ENCODE measurements around the gene CELF2. TPM values are rescaled to one million over a fixed set of nuclear protein-coding genes. Genes with fewer than 3 reads are reported as not detected.

The CELF2 gene
- total RNA-seq, 1 experiment from 2014 or later = 28.7 TPM

DNA sequence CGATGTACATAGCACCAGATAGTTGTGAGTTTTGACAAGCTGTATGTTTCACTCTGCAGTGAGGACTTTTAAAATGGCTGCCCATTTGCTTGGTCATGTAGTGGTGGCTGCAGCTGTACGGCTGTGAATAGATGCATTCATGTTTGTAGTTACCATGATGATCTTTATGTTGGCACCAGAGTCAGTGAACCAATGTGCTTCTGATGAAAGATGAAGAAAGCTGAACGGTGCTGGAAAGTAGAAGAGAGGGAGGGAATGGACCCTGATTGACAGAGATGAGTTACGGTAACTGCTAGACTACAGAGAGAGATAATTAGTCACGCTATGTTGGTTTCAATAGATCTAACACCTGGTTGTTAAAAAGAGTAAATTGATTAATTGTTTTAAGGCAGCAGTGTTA, 256.8 kb downstream of the CELF2 start:
- no peak overlapping the region for H4K8ac ChIP-seq (replicated peaks; ENCODE audit: insufficient read length, low read depth, low read length)
- H3T11ph ChIP-seq (ENCODE audit: low read length) = no peak overlapping the region
- no peaks in the 10 kb centered on the region for H4K20me1 ChIP-seq (ENCODE audit: control insufficient read depth, insufficient read depth, insufficient read length)
- no peak overlapping the region for H3K14ac ChIP-seq (ENCODE audit: insufficient read depth, low read length)
- H2AK5ac ChIP-seq (ENCODE audit: insufficient read length, low read length) = no peak overlapping the region
- H3K9ac ChIP-seq (ENCODE audit: extremely low read depth, insufficient read length, low read length) = no peak overlapping the region
- H3K27me3 Mint-ChIP-seq (ENCODE audit: low read depth) = no peaks in the 10 kb centered on the region
- H3K23me2 ChIP-seq (ENCODE audit: insufficient read length, low read depth, low read length, poor library complexity, severe bottlenecking) = no peaks in the 10 kb centered on the region
- H3K36me3 Mint-ChIP-seq (ENCODE audit: insufficient read depth in 1 of 3, low read depth in 3 of 3) = peaks cover 0 to 21% (median 7%) of the 10 kb centered on the region in 3 experiments; a peak in 3 of 7 replicates
- no peak overlapping the region for H2BK20ac ChIP-seq (ENCODE audit: low read depth, low read length, poor library complexity, severe bottlenecking)
- no peak overlapping the region for H3K4me3 Mint-ChIP-seq
- TF ChIP-seq, protein P1, sequence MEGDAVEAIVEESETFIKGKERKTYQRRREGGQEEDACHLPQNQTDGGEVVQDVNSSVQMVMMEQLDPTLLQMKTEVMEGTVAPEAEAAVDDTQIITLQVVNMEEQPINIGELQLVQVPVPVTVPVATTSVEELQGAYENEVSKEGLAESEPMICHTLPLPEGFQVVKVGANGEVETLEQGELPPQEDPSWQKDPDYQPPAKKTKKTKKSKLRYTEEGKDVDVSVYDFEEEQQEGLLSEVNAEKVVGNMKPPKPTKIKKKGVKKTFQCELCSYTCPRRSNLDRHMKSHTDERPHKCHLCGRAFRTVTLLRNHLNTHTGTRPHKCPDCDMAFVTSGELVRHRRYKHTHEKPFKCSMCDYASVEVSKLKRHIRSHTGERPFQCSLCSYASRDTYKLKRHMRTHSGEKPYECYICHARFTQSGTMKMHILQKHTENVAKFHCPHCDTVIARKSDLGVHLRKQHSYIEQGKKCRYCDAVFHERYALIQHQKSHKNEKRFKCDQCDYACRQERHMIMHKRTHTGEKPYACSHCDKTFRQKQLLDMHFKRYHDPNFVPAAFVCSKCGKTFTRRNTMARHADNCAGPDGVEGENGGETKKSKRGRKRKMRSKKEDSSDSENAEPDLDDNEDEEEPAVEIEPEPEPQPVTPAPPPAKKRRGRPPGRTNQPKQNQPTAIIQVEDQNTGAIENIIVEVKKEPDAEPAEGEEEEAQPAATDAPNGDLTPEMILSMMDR (conservative IDR thresholded peaks at IDR 0.05) = no peak
- no peak overlapping the region for H3K4me2 ChIP-seq (ENCODE audit: insufficient read depth, insufficient read length, low read length)
- no peak for DNase-seq
- H4K5ac ChIP-seq (ENCODE audit: insufficient read length, low read depth, low read length) = no peak overlapping the region
- no peak overlapping the region for H3K56ac ChIP-seq (ENCODE audit: insufficient read length, low read depth, low read length)
- no peaks in the 10 kb centered on the region for H3K79me1 ChIP-seq (ENCODE audit: insufficient read depth, low read depth, low read length, poor library complexity, severe bottlenecking)
- no peak overlapping the region for H3K18ac ChIP-seq (ENCODE audit: insufficient read length, low read depth, low read length)
- no peak overlapping the region for H3K4ac ChIP-seq (ENCODE audit: low read depth, low read length)
- peaks cover 14 to 20% of the 10 kb centered on the region in 2 experiments for H3K4me1 Mint-ChIP-seq
- H2BK120ac ChIP-seq (ENCODE audit: low read depth, low read length, poor library complexity, severe bottlenecking) = no peak overlapping the region
- no peak overlapping the region for H3K27ac ChIP-seq (ENCODE audit: insufficient read length, low read depth, low read length)
- no peak overlapping the region for H2AFZ ChIP-seq (ENCODE audit: low read length)
- no peak overlapping the region for H3K23ac ChIP-seq (ENCODE audit: insufficient read length, low read depth, low read length)
- no peak overlapping the region for H3K27ac Mint-ChIP-seq
- no peak overlapping the region for H4K91ac ChIP-seq (ENCODE audit: insufficient read length, low read depth, low read length)
- no peaks in the 10 kb centered on the region for H3K79me2 ChIP-seq (ENCODE audit: insufficient read depth, low read length)
- H2BK12ac ChIP-seq (ENCODE audit: insufficient read length, low read depth, low read length) = no peak overlapping the region
- H3K9me3 ChIP-seq (ENCODE audit: control insufficient read depth, low read depth, low read length) = no peaks in the 10 kb centered on the region
- no peak overlapping the region for H2BK5ac ChIP-seq (ENCODE audit: insufficient read length, low read length)
- H2BK15ac ChIP-seq (ENCODE audit: low read depth, low read length) = no peak overlapping the region
- H3K9me3 Mint-ChIP-seq = no peaks in the 10 kb centered on the region
- H3K27me3 ChIP-seq (ENCODE audit: insufficient read depth, low read length) = no peaks in the 10 kb centered on the region
- no CpG with 5 or more reads among the region's 5 CpGs for WGBS (ENCODE audit: extremely low coverage, insufficient read length, low lambda C conversion rate)
- no peaks in the 10 kb centered on the region; the same call in 1 of the 2 replicates for H3K4me1 ChIP-seq (ENCODE audit: insufficient read depth, low read length)
